ENCODE measurements around the gene HUS1.

- TF ChIP-seq CTCF (IDR thresholded peaks at IDR 0.05): no peak
- TF ChIP-seq POLR2AphosphoS5 (IDR thresholded peaks at IDR 0.05): no peak
- no peak for TF ChIP-seq EP300 (IDR thresholded peaks at IDR 0.05)
Observed at GRCh38 chr7:47924266-47924665, 55.1 kb downstream of the HUS1 start.

Measured in upper lobe of left lung (tissue), 4 donors.